H9 (cell line): ENCODE results near the gene CYGB. TPM values are rescaled to one million over a fixed set of nuclear protein-coding genes. Genes with fewer than 3 reads are reported as not detected.
A peak's percentile ranks its signal among the peaks of the same experiment; 100 is the strongest.

Source experiments
- DNase-seq: peaks from one replicate; pipeline ENCODE4 v3.0.0-alpha.2; 2017
- H2AFZ ChIP-seq: one replicate; pipeline ENCODE4 v1.6.1; 2013; ENCODE audit warnings: mild to moderate bottlenecking, low read length, control low read depth, moderate library complexity
- H2AK5ac ChIP-seq: 2 replicates; pipeline ENCODE4 v1.6.1; 2013; ENCODE audit warnings: low read length, control low read depth, mixed read lengths; ENCODE audit not compliant: insufficient read length
- H2BK120ac ChIP-seq: one replicate; pipeline ENCODE4 v1.6.1; 2013; ENCODE audit warnings: low read depth, mild to moderate bottlenecking, low read length, control low read depth, inconsistent platforms; ENCODE audit not compliant: poor library complexity, severe bottlenecking
- H2BK12ac ChIP-seq: 2 replicates; pipeline ENCODE4 v1.6.1; 2013; ENCODE audit warnings: low read length, control low read depth, mixed read lengths, low read depth; ENCODE audit not compliant: insufficient read length
- H2BK15ac ChIP-seq: 2 replicates; pipeline ENCODE4 v1.6.1; 2013; ENCODE audit warnings: low read depth, low read length, control low read depth
- H2BK20ac ChIP-seq: one replicate; pipeline ENCODE4 v1.6.1; 2013; ENCODE audit warnings: low read depth, mild to moderate bottlenecking, low read length, control low read depth, inconsistent platforms; ENCODE audit not compliant: poor library complexity, severe bottlenecking
- H2BK5ac ChIP-seq: 2 replicates; pipeline ENCODE4 v1.6.1; 2013; ENCODE audit warnings: low read length, control low read depth, mixed read lengths; ENCODE audit not compliant: insufficient read length
- H3K14ac ChIP-seq: 2 replicates; pipeline ENCODE4 v1.6.1; 2013; ENCODE audit warnings: low read length, control low read depth; ENCODE audit not compliant: insufficient read depth
- H3K18ac ChIP-seq: 2 replicates; pipeline ENCODE4 v1.6.1; 2013; ENCODE audit warnings: low read depth, mild to moderate bottlenecking, mixed read lengths, low read length, control low read depth; ENCODE audit not compliant: insufficient read length
- H3K23ac ChIP-seq: 2 replicates; pipeline ENCODE4 v1.6.1; 2013; ENCODE audit warnings: low read length, control low read depth, mixed read lengths, low read depth; ENCODE audit not compliant: insufficient read length
- H3K23me2 ChIP-seq: 2 replicates; pipeline ENCODE4 v1.6.1; 2013; ENCODE audit warnings: low read depth, mild to moderate bottlenecking, mixed read lengths, low read length, control low read depth; ENCODE audit not compliant: insufficient read length, poor library complexity, severe bottlenecking
- H3K27ac ChIP-seq: 2 replicates; pipeline ENCODE4 v1.5.1; 2013; ENCODE audit warnings: low read length, control low read depth, mixed read lengths, low read depth; ENCODE audit not compliant: insufficient read length
- H3K27me3 ChIP-seq: 2 replicates; pipeline ENCODE4 v1.6.1; 2013; ENCODE audit warnings: low read length, control low read depth, inconsistent platforms; ENCODE audit not compliant: insufficient read depth
- H3K4ac ChIP-seq: 2 replicates; pipeline ENCODE4 v1.6.1; 2013; ENCODE audit warnings: low read depth, mild to moderate bottlenecking, control low read depth, inconsistent platforms, low read length, moderate library complexity
- H3K4me1 ChIP-seq: 2 replicates; pipeline ENCODE4 v1.6.1; 2013; ENCODE audit warnings: low read length, control low read depth, inconsistent platforms; ENCODE audit not compliant: insufficient read depth
- H3K4me2 ChIP-seq: 2 replicates; pipeline ENCODE4 v1.6.1; 2013; ENCODE audit warnings: low read length, control low read depth, mixed read lengths; ENCODE audit not compliant: insufficient read length, insufficient read depth
- H3K56ac ChIP-seq: 2 replicates; pipeline ENCODE4 v1.6.1; 2013; ENCODE audit warnings: low read depth, mild to moderate bottlenecking, mixed read lengths, low read length, control low read depth; ENCODE audit not compliant: insufficient read length
- H3K79me1 ChIP-seq: 2 replicates; pipeline ENCODE4 v1.6.1; 2013; ENCODE audit warnings: low read depth, mild to moderate bottlenecking, moderate library complexity, low read length, control low read depth, inconsistent platforms; ENCODE audit not compliant: insufficient read depth, poor library complexity, severe bottlenecking
- H3K79me2 ChIP-seq: 2 replicates; pipeline ENCODE4 v1.6.1; 2013; ENCODE audit warnings: low read length, control low read depth, inconsistent platforms; ENCODE audit not compliant: insufficient read depth
- H3K9ac ChIP-seq: 2 replicates; pipeline ENCODE4 v1.6.1; 2013; ENCODE audit warnings: low read length, control low read depth, mixed read lengths; ENCODE audit not compliant: insufficient read length; ENCODE audit errors: extremely low read depth
- H3K9me3 ChIP-seq: one replicate; pipeline ENCODE4 v1.6.1; 2013; ENCODE audit warnings: low read depth, low read length, inconsistent platforms; ENCODE audit not compliant: control insufficient read depth
- H3T11ph ChIP-seq: one replicate; pipeline ENCODE4 v1.6.1; 2013; ENCODE audit warnings: mild to moderate bottlenecking, low read length, control low read depth, inconsistent platforms
- H4K20me1 ChIP-seq: one replicate; pipeline ENCODE4 v1.6.1; 2013; ENCODE audit not compliant: control insufficient read depth, insufficient read length, insufficient read depth
- H4K5ac ChIP-seq: 2 replicates; pipeline ENCODE4 v1.6.1; 2013; ENCODE audit warnings: low read depth, mild to moderate bottlenecking, mixed read lengths, low read length, control low read depth; ENCODE audit not compliant: insufficient read length
- H4K8ac ChIP-seq: replicated peaks from 2 replicates; pipeline ENCODE4 v1.6.1; 2013; ENCODE audit warnings: low read length, control low read depth, mixed read lengths, low read depth; ENCODE audit not compliant: insufficient read length
- H4K91ac ChIP-seq: 2 replicates; pipeline ENCODE4 v1.6.1; 2013; ENCODE audit warnings: low read depth, mild to moderate bottlenecking, moderate library complexity, mixed read lengths, low read length, control low read depth; ENCODE audit not compliant: insufficient read length
- H3K27ac Mint-ChIP-seq, 3 experiments: 2 replicates in 2 of 3; 3 replicates in 1 of 3; pipeline ENCODE4 v1.8.0; 2020 to 2021; ENCODE audit warnings: mixed read lengths in 3 of 3, mild to moderate bottlenecking in 1 of 3, moderate library complexity in 1 of 3
- H3K27me3 Mint-ChIP-seq: 2 replicates; pipeline ENCODE4 v1.8.0; 2021; ENCODE audit warnings: low read depth, mild to moderate bottlenecking, moderate library complexity, mixed read lengths
- H3K36me3 Mint-ChIP-seq, 3 experiments: 2 replicates in 2 of 3; 3 replicates in 1 of 3; pipeline ENCODE4 v1.8.0; 2020 to 2021; ENCODE audit warnings: low read depth in 3 of 3, mixed read lengths in 3 of 3; ENCODE audit not compliant: insufficient read depth in 1 of 3
- H3K4me1 Mint-ChIP-seq, 2 experiments: 2 replicates each; pipeline ENCODE4 v1.8.0; 2020; ENCODE audit warnings: mixed read lengths in 2 of 2
- H3K4me3 Mint-ChIP-seq, 2 experiments: 2 replicates in 1 of 2; 3 replicates in 1 of 2; pipeline ENCODE4 v1.8.0; 2020 to 2021; ENCODE audit warnings: mild to moderate bottlenecking in 2 of 2, mixed read lengths in 2 of 2, moderate library complexity in 1 of 2
- H3K9me3 Mint-ChIP-seq, 2 experiments: 2 replicates in 1 of 2; 3 replicates in 1 of 2; pipeline ENCODE4 v1.8.0; 2020; ENCODE audit warnings: mild to moderate bottlenecking in 2 of 2, mixed read lengths in 2 of 2, moderate library complexity in 1 of 2
- WGBS: extraction: QIAGEN DNeasy Blood & Tissue Kit; methylation state at CpG from one replicate; pipeline ENCODE4 v1.1.7; 2013; ENCODE audit warnings: missing lambda C conversion rate, low lambda C conversion rate, mixed read lengths; ENCODE audit not compliant: insufficient read length; ENCODE audit errors: extremely low coverage; 5-methylcytosine and 5-hydroxymethylcytosine counted together
- total RNA-seq: library from RNA; stranded (reverse); gene quantifications from 2 replicates; pipeline ENCODE4 v1.2.1, GENCODE V29; 2021
- TF ChIP-seq, protein P1 (sequence below): fragments of 200-600 bp; sonication (generic); conservative IDR thresholded peaks from 3 replicates; pipeline ENCODE4 v1.8.0; 2021; ENCODE audit warnings: antibody characterized with exemption, mild to moderate bottlenecking

CYGB gene
- total RNA-seq, 1 experiment from 2014 or later: 2.4 TPM

DNA sequence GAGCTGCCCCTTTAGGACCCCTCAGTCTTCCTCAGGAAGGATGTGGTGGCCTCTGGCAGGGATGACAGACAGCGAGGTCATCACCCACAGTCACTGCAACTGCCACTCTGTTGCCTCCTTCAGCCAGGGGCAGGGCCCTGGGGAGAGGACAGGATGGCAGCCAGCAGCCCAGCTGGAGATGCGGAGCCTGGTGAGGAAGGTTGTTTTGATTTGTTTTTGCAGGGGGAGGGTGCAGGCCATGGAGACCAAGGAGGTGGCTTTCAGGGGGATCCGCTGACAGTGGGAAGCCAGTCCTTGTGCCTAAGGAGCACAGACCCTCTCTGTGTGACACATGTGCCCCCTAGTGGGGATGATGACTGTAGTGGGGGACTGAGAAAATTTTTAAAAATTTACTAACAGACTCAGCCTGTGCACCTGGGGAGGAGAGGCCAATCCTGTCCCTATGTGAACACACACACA lies 9.7 kb upstream of the CYGB start:
- Histone ChIP-seq H2AK5ac (no peak overlapping the region), H3K9ac (no peak overlapping the region), H3T11ph (no peak overlapping the region), H4K91ac (no peak overlapping the region), H3K56ac (no peak overlapping the region), H3K4ac (no peak overlapping the region), H3K4me1 (no peaks in the 10 kb centered on the region; the same call in 1 of the 2 replicates), H2BK15ac (no peak overlapping the region), H3K27ac (no peak overlapping the region), H3K79me2 (no peaks in the 10 kb centered on the region), H2BK12ac (no peak overlapping the region), H2BK120ac (no peak overlapping the region), H3K9me3 (no peaks in the 10 kb centered on the region), H2BK5ac (no peak overlapping the region), H2BK20ac (no peak overlapping the region), H4K20me1 (no peaks in the 10 kb centered on the region), H4K5ac (no peak overlapping the region), H3K18ac (no peak overlapping the region), H4K8ac (no peak overlapping the region), H3K27me3 (no peaks in the 10 kb centered on the region), H3K14ac (no peak overlapping the region), H3K4me2 (no peak overlapping the region), H3K79me1 (no peaks in the 10 kb centered on the region), H2AFZ (no peak overlapping the region), H3K23me2 (no peaks in the 10 kb centered on the region), H3K23ac (no peak overlapping the region)
- H3K27ac Mint-ChIP-seq: no peak overlapping the region
- peak; percentile 75 for DNase-seq
- H3K27me3 Mint-ChIP-seq: peaks cover 11% of the 10 kb centered on the region
- peaks cover 20 to 26% of the 10 kb centered on the region in 2 experiments for H3K4me1 Mint-ChIP-seq
- TF ChIP-seq, protein P1, sequence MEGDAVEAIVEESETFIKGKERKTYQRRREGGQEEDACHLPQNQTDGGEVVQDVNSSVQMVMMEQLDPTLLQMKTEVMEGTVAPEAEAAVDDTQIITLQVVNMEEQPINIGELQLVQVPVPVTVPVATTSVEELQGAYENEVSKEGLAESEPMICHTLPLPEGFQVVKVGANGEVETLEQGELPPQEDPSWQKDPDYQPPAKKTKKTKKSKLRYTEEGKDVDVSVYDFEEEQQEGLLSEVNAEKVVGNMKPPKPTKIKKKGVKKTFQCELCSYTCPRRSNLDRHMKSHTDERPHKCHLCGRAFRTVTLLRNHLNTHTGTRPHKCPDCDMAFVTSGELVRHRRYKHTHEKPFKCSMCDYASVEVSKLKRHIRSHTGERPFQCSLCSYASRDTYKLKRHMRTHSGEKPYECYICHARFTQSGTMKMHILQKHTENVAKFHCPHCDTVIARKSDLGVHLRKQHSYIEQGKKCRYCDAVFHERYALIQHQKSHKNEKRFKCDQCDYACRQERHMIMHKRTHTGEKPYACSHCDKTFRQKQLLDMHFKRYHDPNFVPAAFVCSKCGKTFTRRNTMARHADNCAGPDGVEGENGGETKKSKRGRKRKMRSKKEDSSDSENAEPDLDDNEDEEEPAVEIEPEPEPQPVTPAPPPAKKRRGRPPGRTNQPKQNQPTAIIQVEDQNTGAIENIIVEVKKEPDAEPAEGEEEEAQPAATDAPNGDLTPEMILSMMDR: peak; percentile 77
- WGBS: no CpG with 5 or more reads among the region's 3 CpGs
- no peak overlapping the region for H3K4me3 Mint-ChIP-seq
- H3K9me3 Mint-ChIP-seq: no peaks in the 10 kb centered on the region
- no peaks in the 10 kb centered on the region; a peak in 1 of 7 replicates for H3K36me3 Mint-ChIP-seq
